Uterus (tissue), 4 donors: ENCODE data around the gene MILR1. TPM values are rescaled to one million over a fixed set of nuclear protein-coding genes. Genes with fewer than 3 reads are reported as not detected.
A peak's percentile ranks its signal among the peaks of the same experiment; 100 is the strongest.

ENCODE experiments used
- DNase-seq, 2 donors: peaks; one replicate each; pipeline ENCODE4 v3.0.0-alpha.2; 2019 to 2020
- H3K27ac ChIP-seq, 2 donors: fragments of 200-600 bp; sonication (generic); 1 replicate in 1 of 2; 2 replicates in 1 of 2; pipeline ENCODE4 v1.5.1; 2016 to 2018
- H3K27me3 ChIP-seq, 2 donors: fragments of 200-600 bp; sonication (generic); one replicate each; pipeline ENCODE4 v1.5.1; 2018 to 2019; ENCODE audit warnings: control low read depth in 1 of 2
- H3K36me3 ChIP-seq, 2 donors: fragments of 200-600 bp; sonication (generic); one replicate each; pipeline ENCODE4 v1.5.1; 2019; ENCODE audit warnings: control low read depth in 1 of 2
- H3K4me1 ChIP-seq, 2 donors: fragments of 200-600 bp; sonication (generic); one replicate each; pipeline ENCODE4 v1.5.1; 2018 to 2019; ENCODE audit warnings: control low read depth in 1 of 2
- H3K4me3 ChIP-seq, 2 donors: fragments of 200-600 bp; sonication (generic); 1 replicate in 1 of 2; 2 replicates in 1 of 2; pipeline ENCODE4 v1.5.1; 2018 to 2019; ENCODE audit warnings: mild to moderate bottlenecking in 1 of 2
- H3K9me3 ChIP-seq, 2 donors: fragments of 200-600 bp; sonication (generic); one replicate each; pipeline ENCODE4 v1.5.1; 2019; ENCODE audit warnings: control low read depth in 1 of 2
- POLR2A ChIP-seq, 2 donors: fragments of 450-650 bp; IDR thresholded peaks; one replicate each; pipeline ENCODE4 v1.6.1; 2016; ENCODE audit warnings: antibody characterized with exemption in 2 of 2, mild to moderate bottlenecking in 1 of 2, moderate library complexity in 1 of 2
- intact Hi-C: fragments of 100-400 bp; cut with DNase I; formaldehyde crosslinking; loops from one replicate; pipeline ENCODE4 v1.15.1; 2023; ENCODE audit warnings: low total_unique reads
- total RNA-seq, 4 donors: library from RNA; depleted of rRNA in 3 of 4; stranded (reverse); fragments of >200 nt in 3 of 4; gene quantifications; one replicate each; pipeline versions ENCODE4 v1.1.0 to v1.2.4, GENCODE V29; 2014 to 2023
- TF ChIP-seq, protein P1 (sequence below), 4 experiments: fragments of 200-600 bp in 2 of 4; fragments of 450-650 bp in 2 of 4; sonication (generic) in 2 of 4; IDR thresholded peaks; one replicate each; pipeline ENCODE4 v1.5.1; 2016 to 2019; ENCODE audit warnings: antibody characterized with exemption in 4 of 4, mild to moderate bottlenecking in 2 of 4, moderate library complexity in 1 of 4
- donor health status: DM: yes; HTN: yes; CAD: no.

MILR1 gene
- total RNA-seq, 4 donors from 2014 or later = 0.59 to 9.5 (median 3.8) TPM

DNA sequence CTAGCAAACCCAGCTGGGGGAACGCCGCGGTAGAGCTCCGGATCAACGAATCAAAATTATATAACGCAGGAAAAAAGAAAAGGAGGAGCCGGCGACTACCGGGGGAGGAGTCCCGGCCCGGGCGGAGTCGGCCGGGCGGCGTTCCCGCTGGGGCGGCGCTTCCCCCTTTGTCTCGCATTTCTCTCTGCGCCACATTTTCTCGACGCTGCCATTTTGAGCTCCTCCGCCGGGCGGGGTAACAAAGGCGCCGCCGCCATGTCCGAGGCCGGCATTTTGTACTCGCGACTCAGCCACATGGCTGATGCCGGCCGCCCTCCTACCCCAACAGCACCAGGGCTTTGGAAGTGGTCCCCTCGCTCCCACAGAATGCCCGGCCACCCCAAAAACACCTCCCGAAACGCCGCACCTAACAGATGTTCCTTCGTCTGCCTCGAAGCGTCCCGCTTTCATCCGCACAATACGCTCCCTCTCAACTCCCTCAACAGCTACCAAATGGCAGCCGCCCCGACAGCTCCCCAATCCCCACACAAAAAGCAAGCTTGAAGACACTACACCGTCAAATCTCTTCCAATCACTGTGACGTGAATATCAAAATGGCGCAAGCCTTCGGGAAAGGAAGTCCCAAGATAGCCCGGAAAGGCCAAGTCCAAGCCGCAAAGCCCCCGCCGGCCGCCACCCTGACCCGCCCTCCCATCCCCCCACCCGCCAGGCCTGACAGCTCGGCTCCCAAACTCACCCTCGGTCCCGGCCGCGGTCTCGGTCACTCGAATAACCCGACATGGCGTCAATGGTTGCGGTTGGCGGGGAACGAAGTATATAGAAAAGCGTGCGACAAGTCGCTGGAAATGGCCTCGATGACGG lies 56.7 kb downstream of the MILR1 start:
- H3K27ac ChIP-seq = peak overlapping the region; percentile 100
- H3K9me3 ChIP-seq = no peaks in the 10 kb centered on the region
- no peaks in the 10 kb centered on the region for H3K36me3 ChIP-seq
- TF ChIP-seq, protein P1, sequence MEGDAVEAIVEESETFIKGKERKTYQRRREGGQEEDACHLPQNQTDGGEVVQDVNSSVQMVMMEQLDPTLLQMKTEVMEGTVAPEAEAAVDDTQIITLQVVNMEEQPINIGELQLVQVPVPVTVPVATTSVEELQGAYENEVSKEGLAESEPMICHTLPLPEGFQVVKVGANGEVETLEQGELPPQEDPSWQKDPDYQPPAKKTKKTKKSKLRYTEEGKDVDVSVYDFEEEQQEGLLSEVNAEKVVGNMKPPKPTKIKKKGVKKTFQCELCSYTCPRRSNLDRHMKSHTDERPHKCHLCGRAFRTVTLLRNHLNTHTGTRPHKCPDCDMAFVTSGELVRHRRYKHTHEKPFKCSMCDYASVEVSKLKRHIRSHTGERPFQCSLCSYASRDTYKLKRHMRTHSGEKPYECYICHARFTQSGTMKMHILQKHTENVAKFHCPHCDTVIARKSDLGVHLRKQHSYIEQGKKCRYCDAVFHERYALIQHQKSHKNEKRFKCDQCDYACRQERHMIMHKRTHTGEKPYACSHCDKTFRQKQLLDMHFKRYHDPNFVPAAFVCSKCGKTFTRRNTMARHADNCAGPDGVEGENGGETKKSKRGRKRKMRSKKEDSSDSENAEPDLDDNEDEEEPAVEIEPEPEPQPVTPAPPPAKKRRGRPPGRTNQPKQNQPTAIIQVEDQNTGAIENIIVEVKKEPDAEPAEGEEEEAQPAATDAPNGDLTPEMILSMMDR (IDR thresholded peaks at IDR 0.05) = peak in 1 of 4 experiments; percentile 17
- peak; percentile 68 to 82 for TF ChIP-seq POLR2A (IDR thresholded peaks at IDR 0.05)
- peaks cover 0 to 15% of the 10 kb centered on the region in 2 donors for H3K4me1 ChIP-seq
- intact Hi-C loops = no loop called here
- peak overlapping the region; percentile 96 to 99 for H3K4me3 ChIP-seq
- H3K27me3 ChIP-seq = no peaks in the 10 kb centered on the region
- peak; percentile 93 for DNase-seq

DNA sequence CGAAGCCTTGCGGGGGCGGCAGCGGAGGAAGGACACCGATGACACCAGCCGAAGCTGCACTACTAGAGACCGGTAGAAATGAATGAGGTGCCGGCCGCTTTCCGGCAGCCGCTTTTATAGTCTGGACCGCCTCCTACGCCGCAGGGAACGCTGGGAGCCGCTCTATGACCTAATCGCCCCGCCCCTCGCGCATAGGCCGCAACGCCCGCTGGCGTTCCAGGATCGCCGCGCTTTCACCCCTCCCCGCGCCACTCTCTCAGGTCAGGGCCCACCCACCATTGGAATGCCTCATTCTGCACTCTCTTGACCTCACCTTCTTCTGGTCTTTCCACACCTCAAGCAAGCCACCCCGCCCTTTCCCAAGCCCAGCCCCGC lies 57.3 kb downstream of the MILR1 start, which contains the start of gene DDX5:
Gene DDX5 (minus strand): TSS at position 89 of the 375 bp plus-strand sequence. CDS start 170 bp downstream, outside the sequence.
- Histone ChIP-seq H3K36me3 (no peaks in the 10 kb centered on the region), H3K9me3 (no peaks in the 10 kb centered on the region), H3K27ac (peak within 1 kb of the TSS; percentile 100), H3K4me3 (peak within 1 kb of the TSS; percentile 96 to 99), H3K4me1 (peaks cover 0 to 15% of the 10 kb centered on the region in 2 donors), H3K27me3 (no peaks in the 10 kb centered on the region)
- intact Hi-C loops = no loop called here
- peak; percentile 86 to 92 for TF ChIP-seq POLR2A (IDR thresholded peaks at IDR 0.05)
- TF ChIP-seq, protein P1 (IDR thresholded peaks at IDR 0.05) = no peak
- DNase-seq = peak; percentile 96 to 97

GRCh38 chr17:64506576-64507412 lies 57.9 kb downstream of the MILR1 start, which contains the start of gene CEP95:
Gene CEP95 (plus strand): TSS chr17:64506977. CDS start chr17:64507098, 121 bp downstream.
- Histone ChIP-seq H3K9me3 (no peaks in the 10 kb centered on the region), H3K4me1 (peaks cover 0 to 15% of the 10 kb centered on the region in 2 donors), H3K36me3 (no peaks in the 10 kb centered on the region), H3K4me3 (peak within 1 kb of the TSS; percentile 96 to 99), H3K27ac (peak within 1 kb of the TSS; percentile 100), H3K27me3 (no peaks in the 10 kb centered on the region)
- TF ChIP-seq POLR2A (IDR thresholded peaks at IDR 0.05) = peak; percentile 74 to 79
- TF ChIP-seq, protein P1 (IDR thresholded peaks at IDR 0.05) = peak in 1 of 4 experiments; percentile 6
- peak; percentile 95 to 99 for DNase-seq
- intact Hi-C loops = no loop called here

DNA sequence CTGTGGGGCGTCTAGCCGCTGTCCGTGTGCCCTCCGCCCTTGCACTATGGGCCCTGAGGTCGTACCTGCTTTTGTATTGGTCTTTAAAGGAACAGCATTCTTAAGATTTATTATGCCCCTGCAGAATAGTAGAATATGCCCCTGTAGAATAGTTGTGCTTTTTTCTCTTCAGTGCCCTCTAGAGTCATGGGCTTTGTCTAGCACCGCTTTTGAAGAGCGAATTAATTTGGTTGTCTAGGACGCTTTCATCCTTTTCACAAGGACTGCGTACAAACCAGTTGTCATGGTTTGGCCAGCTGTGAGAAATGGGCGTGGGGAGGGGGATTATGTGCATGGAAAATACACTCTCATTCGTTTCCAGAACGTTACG lies 58.5 kb downstream of the MILR1 start:
- peak in 1 of 2 donors; percentile 33 for DNase-seq
- Histone ChIP-seq H3K4me1 (peaks cover 0 to 15% of the 10 kb centered on the region in 2 donors), H3K9me3 (no peaks in the 10 kb centered on the region), H3K27me3 (no peaks in the 10 kb centered on the region), H3K36me3 (no peaks in the 10 kb centered on the region), H3K27ac (peak overlapping the region; percentile 100), H3K4me3 (peak overlapping the region; percentile 96 to 99)
- TF ChIP-seq, protein P1 (IDR thresholded peaks at IDR 0.05) = peak in 3 of 4 experiments; percentile 24 to 42 (median 38)
- no peak for TF ChIP-seq POLR2A (IDR thresholded peaks at IDR 0.05)
- intact Hi-C loops = no loop called here
